Uterus (tissue), 2 donors: ENCODE measurements around the gene TTLL6.

Experiments used
- POLR2A ChIP-seq, 2 donors: fragments of 450-650 bp; IDR thresholded peaks; one replicate each; pipeline ENCODE4 v1.6.1; 2016; ENCODE audit warnings: antibody characterized with exemption in 2 of 2, mild to moderate bottlenecking in 1 of 2, moderate library complexity in 1 of 2
- TF ChIP-seq, protein P1 (sequence below), 4 experiments: fragments of 200-600 bp in 2 of 4; fragments of 450-650 bp in 2 of 4; sonication (generic) in 2 of 4; IDR thresholded peaks; one replicate each; pipeline ENCODE4 v1.5.1; 2016 to 2019; ENCODE audit warnings: antibody characterized with exemption in 4 of 4, mild to moderate bottlenecking in 2 of 4, moderate library complexity in 1 of 4

- no peak for TF ChIP-seq POLR2A (IDR thresholded peaks at IDR 0.05)
- TF ChIP-seq, protein P1, sequence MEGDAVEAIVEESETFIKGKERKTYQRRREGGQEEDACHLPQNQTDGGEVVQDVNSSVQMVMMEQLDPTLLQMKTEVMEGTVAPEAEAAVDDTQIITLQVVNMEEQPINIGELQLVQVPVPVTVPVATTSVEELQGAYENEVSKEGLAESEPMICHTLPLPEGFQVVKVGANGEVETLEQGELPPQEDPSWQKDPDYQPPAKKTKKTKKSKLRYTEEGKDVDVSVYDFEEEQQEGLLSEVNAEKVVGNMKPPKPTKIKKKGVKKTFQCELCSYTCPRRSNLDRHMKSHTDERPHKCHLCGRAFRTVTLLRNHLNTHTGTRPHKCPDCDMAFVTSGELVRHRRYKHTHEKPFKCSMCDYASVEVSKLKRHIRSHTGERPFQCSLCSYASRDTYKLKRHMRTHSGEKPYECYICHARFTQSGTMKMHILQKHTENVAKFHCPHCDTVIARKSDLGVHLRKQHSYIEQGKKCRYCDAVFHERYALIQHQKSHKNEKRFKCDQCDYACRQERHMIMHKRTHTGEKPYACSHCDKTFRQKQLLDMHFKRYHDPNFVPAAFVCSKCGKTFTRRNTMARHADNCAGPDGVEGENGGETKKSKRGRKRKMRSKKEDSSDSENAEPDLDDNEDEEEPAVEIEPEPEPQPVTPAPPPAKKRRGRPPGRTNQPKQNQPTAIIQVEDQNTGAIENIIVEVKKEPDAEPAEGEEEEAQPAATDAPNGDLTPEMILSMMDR (IDR thresholded peaks at IDR 0.05), result no peak
These were observed 43.0 kb upstream of the TTLL6 start for GRCh38 chr17:48860034-48860433.
